ENCODE results near the gene PON3.

- TF ChIP-seq EZH2phosphoT487 (IDR thresholded peaks at IDR 0.05; ENCODE audit: low read length) (no peak), CTCF (IDR thresholded peaks at IDR 0.05; ENCODE audit: low read length) (no peak), EZH2 (optimal IDR thresholded peaks at IDR 0.05; ENCODE audit: low read depth, low read length) (no peak)
Observed at GRCh38 chr7:95376632-95377400, 19.4 kb downstream of the PON3 start.
